Right cardiac atrium (tissue), 5 donors: ENCODE data around the gene TRIP11. TPM values are rescaled to one million over a fixed set of nuclear protein-coding genes. Genes with fewer than 3 reads are reported as not detected.

Experiments
- polyA plus RNA-seq: library from polyadenylated mRNA; stranded (reverse); fragments of 200-250 nt; gene quantifications from one replicate; pipeline ENCODE4 v1.2.3, GENCODE V29; 2013
- total RNA-seq, 4 donors: library from RNA; stranded (reverse); fragmentation: NEBNext Ultra II Directional; extraction: Animal tissue kit (Norgen Biotek cat#: 25700); gene quantifications; one replicate each; pipeline ENCODE4 v1.2.1, GENCODE V29; 2021
- donor health status: healthy with polysubstance abuse.
- donor health status: DM: no; HTN: yes; CAD: no.
- donor health status: DM: no; HTN: no; CAD: no.
- donor health status: DM: no; HTN: yes; CAD: no; lungs with severe emphysema.
- donor health status: DM: yes; HTN: yes; CAD: no.

The TRIP11 gene
- total and polyA plus RNA-seq, 5 donors = 6.9 to 61.1 (median 52.6) TPM

Other genes starting within 250 kb of the TRIP11 start
- 10 to 100 TPM in 3 of 4 donors, 1 to 10 TPM in 1; 8.6 to 17.4 (median 15.0) TPM for gene TC2N, start 172.5 kb downstream of the TRIP11 start, total RNA-seq
- gene TC2N, start 172.5 kb downstream of the TRIP11 start, polyA plus RNA-seq = 7.1 TPM
- 100 to 1,000 TPM in 3 of 4 donors, 10 to 100 TPM in 1; 99.7 to 173 (median 152) TPM for gene FBLN5, start 92.4 kb downstream of the TRIP11 start, total RNA-seq
- gene FBLN5, start 92.4 kb downstream of the TRIP11 start, polyA plus RNA-seq = 122 TPM
- 10 to 100 TPM; 16.4 to 24.3 (median 21.7) TPM for gene ATXN3, start 66.5 kb upstream of the TRIP11 start, total RNA-seq
- gene ATXN3, start 66.5 kb upstream of the TRIP11 start, polyA plus RNA-seq = 9.6 TPM
- 100 to 1,000 TPM; 404 to 618 (median 503) TPM for gene NDUFB1, start 81.6 kb upstream of the TRIP11 start, total RNA-seq
- gene NDUFB1, start 81.6 kb upstream of the TRIP11 start, polyA plus RNA-seq = 2,907 TPM
- 10 to 100 TPM; 36.3 to 51.1 (median 40.0) TPM for gene CPSF2, start 81.9 kb upstream of the TRIP11 start, total RNA-seq
- gene CPSF2, start 81.9 kb upstream of the TRIP11 start, polyA plus RNA-seq = 9.3 TPM